Caco-2 (cell line): ENCODE data around the gene ARAP1. TPM values are rescaled to one million over a fixed set of nuclear protein-coding genes. Genes with fewer than 3 reads are reported as not detected.

Experiments used
- BruUV-seq: library from RNA; stranded (reverse); fragments of 400-500 nt; replicated peaks from 2 replicates; lab custom pipeline; 2021; lab: Mats Ljungman, UMichigan
- CTCF ChIA-PET: fragments of 300-600 bp; sonication (Branson Sonifier 250); formaldehyde crosslinking; loops from one replicate; lab custom pipeline; 2022; ENCODE audit warnings: antibody characterized with exemption; lab: Charles Lee
- POLR2A ChIA-PET: fragments of 300-600 bp; sonication (Branson Sonifier 250); formaldehyde crosslinking; loops from one replicate; lab custom pipeline; 2022; ENCODE audit warnings: antibody characterized with exemption; lab: Charles Lee
- DNase-seq, 2 experiments: peaks; one replicate each; pipeline versions ENCODE4 v3.0.0 to v3.0.0-alpha.2; 2020 to 2022
- H3K27me3 ChIP-seq: replicated peaks from 2 replicates; pipeline ENCODE4 v1.6.0; 2011; ENCODE audit warnings: low read length; ENCODE audit not compliant: control insufficient read depth, insufficient read depth
- H3K36me3 ChIP-seq: 2 replicates; pipeline ENCODE4 v1.5.1; 2011; ENCODE audit warnings: low read length; ENCODE audit not compliant: control insufficient read depth, insufficient read depth
- H3K4me1 ChIP-seq: fragments of 250-450 bp; sonication (Bioruptor Pico); 2 replicates; pipeline ENCODE4 v1.5.1; 2020; ENCODE audit warnings: mild to moderate bottlenecking
- H3K4me3 ChIP-seq: 2 replicates; pipeline ENCODE4 v1.5.1; 2011; ENCODE audit warnings: low read depth, mild to moderate bottlenecking, control low read depth, low read length
- H3K9me3 ChIP-seq: fragments of 250-450 bp; sonication (Bioruptor Pico); 2 replicates; pipeline ENCODE4 v1.5.1; 2020; ENCODE audit warnings: mild to moderate bottlenecking, moderate library complexity
- H3K27ac Mint-ChIP-seq: one replicate; pipeline ENCODE4 v1.8.0; 2022; ENCODE audit warnings: mixed read lengths; ENCODE audit not compliant: unreplicated experiment
- H3K27me3 Mint-ChIP-seq: one replicate; pipeline ENCODE4 v1.8.0; 2022; ENCODE audit warnings: mixed read lengths; ENCODE audit not compliant: insufficient read depth, unreplicated experiment
- H3K36me3 Mint-ChIP-seq: one replicate; pipeline ENCODE4 v1.8.0; 2022; ENCODE audit warnings: mild to moderate bottlenecking, mixed read lengths; ENCODE audit not compliant: insufficient read depth, unreplicated experiment
- H3K4me1 Mint-ChIP-seq: one replicate; pipeline ENCODE4 v1.8.0; 2022; ENCODE audit warnings: low read depth, mixed read lengths; ENCODE audit not compliant: unreplicated experiment
- H3K4me3 Mint-ChIP-seq: one replicate; pipeline ENCODE4 v1.8.0; 2022; ENCODE audit warnings: mild to moderate bottlenecking, moderate library complexity, mixed read lengths; ENCODE audit not compliant: unreplicated experiment
- H3K9me3 Mint-ChIP-seq: one replicate; pipeline ENCODE4 v1.8.0; 2022; ENCODE audit warnings: mixed read lengths; ENCODE audit not compliant: unreplicated experiment
- intact Hi-C: fragments of 100-400 bp; cut with micrococcal nuclease; formaldehyde crosslinking; loops from one replicate; pipeline ENCODE4 v1.10.0; 2022; ENCODE audit not compliant: unreplicated experiment
- total RNA-seq: library from RNA; stranded (reverse); gene quantifications from 2 replicates; pipeline ENCODE4 v1.2.3, GENCODE V29; 2022
- TF ChIP-seq, protein P1 (sequence below), 2 experiments: fragments of 200-600 bp in 1 of 2; IDR thresholded peaks; 1 replicate in 1 of 2; 2 replicates in 1 of 2; pipeline versions ENCODE4 v1.5.1 to v1.8.0; 2011 to 2022; ENCODE audit warnings: antibody characterized with exemption in 1 of 2, control low read depth in 1 of 2, inconsistent platforms in 1 of 2, low read depth in 1 of 2, low read length in 1 of 2, mild to moderate bottlenecking in 1 of 2, moderate library complexity in 1 of 2; ENCODE audit not compliant: insufficient read depth in 1 of 2, severe bottlenecking in 1 of 2, unreplicated experiment in 1 of 2

The ARAP1 gene
- total RNA-seq, 1 experiment from 2014 or later = 87.1 TPM

DNA sequence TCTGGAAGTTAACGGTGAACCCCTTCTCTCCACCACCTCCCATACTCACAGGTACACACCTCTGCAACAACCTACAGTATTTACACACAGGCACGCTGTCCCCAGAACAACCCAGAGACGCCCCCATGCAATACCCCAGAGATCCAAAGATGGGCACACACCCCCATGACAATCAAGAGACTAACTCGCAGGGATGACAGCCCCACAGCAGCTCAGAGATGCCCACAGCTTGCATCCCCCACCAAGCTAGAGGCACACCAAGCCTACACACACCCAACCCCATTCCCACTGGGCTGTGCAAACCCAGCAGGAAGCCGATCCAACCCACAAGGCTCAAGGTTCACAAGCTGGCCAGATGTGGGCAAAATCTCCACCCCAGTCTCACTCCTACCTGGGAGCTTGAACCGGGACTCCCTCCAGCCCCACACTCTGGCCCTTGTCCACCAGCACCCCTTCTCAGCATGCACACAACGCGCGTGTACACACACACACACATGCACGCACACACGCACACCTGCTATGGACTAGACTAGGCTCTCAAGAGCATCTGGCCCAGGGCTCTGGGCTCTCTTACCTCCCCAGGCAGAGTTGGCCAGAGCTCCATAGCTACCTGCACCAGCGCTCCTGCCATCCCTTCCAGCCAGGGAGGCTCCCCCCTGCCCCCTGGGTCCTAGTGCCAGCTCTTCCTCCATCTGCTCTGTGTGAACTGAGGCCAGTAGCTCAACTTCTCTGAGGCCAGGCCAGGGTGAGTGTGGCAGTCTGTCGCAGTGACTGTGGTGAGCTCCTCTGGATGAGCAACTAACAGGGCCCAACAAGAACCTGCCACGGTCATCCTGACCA lies 30.1 kb upstream of the ARAP1 start:
- Histone ChIP-seq H3K36me3 (peaks cover 20% of the 10 kb centered on the region), H3K4me3 (peak overlapping the region; percentile 88), H3K9me3 (no peaks in the 10 kb centered on the region), H3K4me1 (peaks cover 85% of the 10 kb centered on the region), H3K27me3 (no peaks in the 10 kb centered on the region)
- H3K27me3 Mint-ChIP-seq = no peaks in the 10 kb centered on the region
- peak overlapping the region; percentile 74 for H3K4me3 Mint-ChIP-seq
- BruUV-seq = TSS peak; percentile 16
- peak; percentile 60 to 79 for DNase-seq
- CTCF ChIA-PET = interaction anchor here (0.6 to 7.9 kb wide), 7 partner anchors 11 to 98 kb away, joined by 3 to 74 read pairs (median 3); partner anchors contain the start of gene STARD10
- intact Hi-C loops = no loop called here
- H3K4me1 Mint-ChIP-seq = peaks cover 67% of the 10 kb centered on the region
- peak overlapping the region; percentile 99 for H3K27ac Mint-ChIP-seq
- no peaks in the 10 kb centered on the region for H3K9me3 Mint-ChIP-seq
- TF ChIP-seq, protein P1, sequence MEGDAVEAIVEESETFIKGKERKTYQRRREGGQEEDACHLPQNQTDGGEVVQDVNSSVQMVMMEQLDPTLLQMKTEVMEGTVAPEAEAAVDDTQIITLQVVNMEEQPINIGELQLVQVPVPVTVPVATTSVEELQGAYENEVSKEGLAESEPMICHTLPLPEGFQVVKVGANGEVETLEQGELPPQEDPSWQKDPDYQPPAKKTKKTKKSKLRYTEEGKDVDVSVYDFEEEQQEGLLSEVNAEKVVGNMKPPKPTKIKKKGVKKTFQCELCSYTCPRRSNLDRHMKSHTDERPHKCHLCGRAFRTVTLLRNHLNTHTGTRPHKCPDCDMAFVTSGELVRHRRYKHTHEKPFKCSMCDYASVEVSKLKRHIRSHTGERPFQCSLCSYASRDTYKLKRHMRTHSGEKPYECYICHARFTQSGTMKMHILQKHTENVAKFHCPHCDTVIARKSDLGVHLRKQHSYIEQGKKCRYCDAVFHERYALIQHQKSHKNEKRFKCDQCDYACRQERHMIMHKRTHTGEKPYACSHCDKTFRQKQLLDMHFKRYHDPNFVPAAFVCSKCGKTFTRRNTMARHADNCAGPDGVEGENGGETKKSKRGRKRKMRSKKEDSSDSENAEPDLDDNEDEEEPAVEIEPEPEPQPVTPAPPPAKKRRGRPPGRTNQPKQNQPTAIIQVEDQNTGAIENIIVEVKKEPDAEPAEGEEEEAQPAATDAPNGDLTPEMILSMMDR (IDR thresholded peaks at IDR 0.05; ENCODE audit: insufficient read depth in 1 of 2, low read depth in 1 of 2, low read length in 1 of 2, severe bottlenecking in 1 of 2, unreplicated experiment in 1 of 2) = no peak
- POLR2A ChIA-PET = interaction anchor here (0.5 to 1.5 kb wide), 9 partner anchors 9 to 1848 kb away, joined by 3 to 7 read pairs (median 4); partner anchors contain the start of gene STARD10
- peaks cover 42% of the 10 kb centered on the region for H3K36me3 Mint-ChIP-seq

DNA sequence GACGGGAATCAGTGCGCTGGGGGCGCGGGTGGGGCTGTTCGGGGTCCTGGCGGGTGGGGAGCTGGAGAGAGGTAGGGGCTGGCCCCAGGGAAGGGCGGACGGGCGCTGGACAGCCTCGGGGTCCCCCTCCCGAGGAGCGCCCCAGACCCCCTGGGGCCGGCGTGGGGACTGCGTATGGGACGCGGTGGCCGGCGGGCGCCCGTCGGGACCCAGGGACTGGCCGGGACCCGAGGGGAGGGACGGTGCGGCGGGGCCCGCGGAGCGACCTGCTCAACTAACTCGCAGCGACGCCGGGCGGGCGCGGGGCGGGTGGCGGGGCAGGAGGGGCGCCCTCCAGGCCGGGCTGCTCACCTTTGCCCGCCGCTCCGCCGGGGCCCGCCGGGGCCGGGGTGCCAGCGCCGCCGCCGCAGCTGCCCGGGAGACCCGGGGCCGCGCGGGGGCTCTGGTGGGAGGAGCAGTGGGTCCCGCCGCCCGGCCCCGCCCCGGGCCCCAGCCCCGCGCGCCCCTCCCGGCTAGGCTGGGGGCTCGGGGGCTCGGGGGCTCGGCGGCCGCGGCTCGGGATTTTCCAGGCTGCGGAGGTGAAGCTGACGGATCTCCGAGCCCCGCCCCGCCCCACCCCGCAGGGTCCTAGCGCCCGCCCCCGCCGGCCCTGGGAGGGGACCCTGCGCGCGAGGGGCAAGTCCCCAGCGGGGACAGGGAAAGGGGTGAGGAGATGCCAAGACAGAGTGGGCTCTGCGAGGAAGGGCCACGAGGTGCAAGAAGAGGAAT lies 29.3 kb upstream of the ARAP1 start:
- DNase-seq = peak; percentile 80
- no TSS peak for BruUV-seq
- peaks cover 64% of the 10 kb centered on the region for H3K4me1 Mint-ChIP-seq
- ChIA-PET POLR2A (interaction anchor here (0.5 to 1.5 kb wide), 7 partner anchors 13 to 1848 kb away, joined by 3 to 6 read pairs (median 4); partner anchors contain the start of gene STARD10), CTCF (interaction anchor here (1.0 to 7.9 kb wide), 5 partner anchors 8 to 56 kb away, joined by 3 to 74 read pairs (median 9); partner anchors contain the start of gene STARD10)
- peak overlapping the region; percentile 99 for H3K27ac Mint-ChIP-seq
- TF ChIP-seq, protein P1 (IDR thresholded peaks at IDR 0.05; ENCODE audit: insufficient read depth in 1 of 2, low read depth in 1 of 2, low read length in 1 of 2, severe bottlenecking in 1 of 2, unreplicated experiment in 1 of 2) = peak in 1 of 2 experiments; percentile 23
- Histone ChIP-seq H3K27me3 (no peaks in the 10 kb centered on the region), H3K9me3 (no peaks in the 10 kb centered on the region), H3K36me3 (peaks cover 27% of the 10 kb centered on the region), H3K4me1 (peaks cover 85% of the 10 kb centered on the region), H3K4me3 (peak overlapping the region; percentile 88)
- peak overlapping the region; percentile 74 for H3K4me3 Mint-ChIP-seq
- no peaks in the 10 kb centered on the region for H3K27me3 Mint-ChIP-seq
- no peaks in the 10 kb centered on the region for H3K9me3 Mint-ChIP-seq
- intact Hi-C loops = no loop called here
- H3K36me3 Mint-ChIP-seq = peaks cover 40% of the 10 kb centered on the region

GRCh38 chr11:72781063-72781312 lies 28.8 kb upstream of the ARAP1 start:
- H3K4me3 Mint-ChIP-seq = peak overlapping the region; percentile 74
- peaks cover 64% of the 10 kb centered on the region for H3K4me1 Mint-ChIP-seq
- no TSS peak for BruUV-seq
- H3K36me3 Mint-ChIP-seq = peaks cover 42% of the 10 kb centered on the region
- H3K27ac Mint-ChIP-seq = peak overlapping the region; percentile 88
- POLR2A ChIA-PET = interaction anchor here (0.5 to 1.5 kb wide), 4 partner anchors 40 to 526 kb away, joined by 3 to 8 read pairs (median 4); partner anchors contain the start of gene CLPB
- Histone ChIP-seq H3K27me3 (no peaks in the 10 kb centered on the region), H3K4me3 (peak overlapping the region; percentile 88), H3K9me3 (no peaks in the 10 kb centered on the region), H3K4me1 (peaks cover 88% of the 10 kb centered on the region), H3K36me3 (peaks cover 31% of the 10 kb centered on the region)
- H3K27me3 Mint-ChIP-seq = no peaks in the 10 kb centered on the region
- CTCF ChIA-PET = interaction anchor here (1.2 to 7.9 kb wide), 3 partner anchors 9 to 56 kb away, joined by 3 to 74 read pairs (median 9); partner anchors contain the start of gene STARD10
- TF ChIP-seq, protein P1 (IDR thresholded peaks at IDR 0.05; ENCODE audit: insufficient read depth in 1 of 2, low read depth in 1 of 2, low read length in 1 of 2, severe bottlenecking in 1 of 2, unreplicated experiment in 1 of 2) = peak in 1 of 2 experiments; percentile 1
- peak; percentile 85 to 88 for DNase-seq
- H3K9me3 Mint-ChIP-seq = no peaks in the 10 kb centered on the region
- intact Hi-C loops = no loop called here
